GM10266 (cell line): ENCODE measurements around the gene COPS7A.

Source experiments
- DNase-seq: peaks from one replicate; pipeline ENCODE4 v3.0.0; 2012; ENCODE audit errors: extremely low spot score
- TF ChIP-seq, protein P1 (sequence below): IDR thresholded peaks from 2 replicates; pipeline ENCODE4 v1.5.1; 2012; ENCODE audit warnings: mild to moderate bottlenecking, low read depth; ENCODE audit not compliant: control insufficient read depth, insufficient read depth; ENCODE audit errors: missing control alignments

The COPS7A gene

DNA sequence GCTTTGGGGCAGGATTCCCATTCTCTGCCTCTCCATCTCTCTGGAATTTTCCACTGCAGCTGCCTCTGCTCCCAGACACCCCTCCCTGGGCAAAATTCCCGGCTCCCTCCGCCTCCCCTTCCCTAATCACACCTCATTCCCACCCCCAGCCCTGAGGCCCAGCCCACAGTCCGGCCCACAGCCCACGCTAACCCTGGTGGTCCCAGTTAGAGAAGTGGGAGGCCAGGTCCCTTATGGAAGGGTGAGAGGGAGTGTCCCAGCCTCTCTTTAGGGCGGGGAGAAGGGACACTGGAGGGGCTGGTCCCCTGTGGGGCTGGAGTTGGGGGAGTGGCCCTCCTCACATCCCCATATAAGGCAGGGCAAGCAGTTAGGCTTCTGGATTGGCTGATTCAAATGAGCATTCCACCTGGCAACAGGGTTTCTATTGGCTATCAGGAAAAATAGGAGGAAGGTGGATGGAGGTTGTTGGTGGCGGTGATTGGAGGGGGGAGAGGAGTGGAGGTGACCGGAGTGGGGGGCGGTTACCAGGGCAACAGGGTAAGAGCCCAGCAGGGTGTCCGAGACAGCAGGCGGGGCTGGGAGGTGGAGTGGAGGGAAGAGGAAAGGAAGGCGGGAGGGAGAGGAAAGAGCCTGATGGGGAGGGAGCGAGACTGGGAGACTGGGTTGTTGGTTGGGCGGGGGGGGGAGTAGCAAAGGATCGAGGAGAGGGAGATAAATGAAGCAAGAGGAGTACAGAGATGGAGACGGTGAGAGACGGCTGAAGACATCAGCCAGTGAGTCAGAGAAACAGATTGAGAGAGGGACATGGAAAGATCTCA lies 40.4 kb downstream of the COPS7A start:
- TF ChIP-seq, protein P1, sequence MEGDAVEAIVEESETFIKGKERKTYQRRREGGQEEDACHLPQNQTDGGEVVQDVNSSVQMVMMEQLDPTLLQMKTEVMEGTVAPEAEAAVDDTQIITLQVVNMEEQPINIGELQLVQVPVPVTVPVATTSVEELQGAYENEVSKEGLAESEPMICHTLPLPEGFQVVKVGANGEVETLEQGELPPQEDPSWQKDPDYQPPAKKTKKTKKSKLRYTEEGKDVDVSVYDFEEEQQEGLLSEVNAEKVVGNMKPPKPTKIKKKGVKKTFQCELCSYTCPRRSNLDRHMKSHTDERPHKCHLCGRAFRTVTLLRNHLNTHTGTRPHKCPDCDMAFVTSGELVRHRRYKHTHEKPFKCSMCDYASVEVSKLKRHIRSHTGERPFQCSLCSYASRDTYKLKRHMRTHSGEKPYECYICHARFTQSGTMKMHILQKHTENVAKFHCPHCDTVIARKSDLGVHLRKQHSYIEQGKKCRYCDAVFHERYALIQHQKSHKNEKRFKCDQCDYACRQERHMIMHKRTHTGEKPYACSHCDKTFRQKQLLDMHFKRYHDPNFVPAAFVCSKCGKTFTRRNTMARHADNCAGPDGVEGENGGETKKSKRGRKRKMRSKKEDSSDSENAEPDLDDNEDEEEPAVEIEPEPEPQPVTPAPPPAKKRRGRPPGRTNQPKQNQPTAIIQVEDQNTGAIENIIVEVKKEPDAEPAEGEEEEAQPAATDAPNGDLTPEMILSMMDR = no peak
- DNase-seq = peak; percentile 97

DNA sequence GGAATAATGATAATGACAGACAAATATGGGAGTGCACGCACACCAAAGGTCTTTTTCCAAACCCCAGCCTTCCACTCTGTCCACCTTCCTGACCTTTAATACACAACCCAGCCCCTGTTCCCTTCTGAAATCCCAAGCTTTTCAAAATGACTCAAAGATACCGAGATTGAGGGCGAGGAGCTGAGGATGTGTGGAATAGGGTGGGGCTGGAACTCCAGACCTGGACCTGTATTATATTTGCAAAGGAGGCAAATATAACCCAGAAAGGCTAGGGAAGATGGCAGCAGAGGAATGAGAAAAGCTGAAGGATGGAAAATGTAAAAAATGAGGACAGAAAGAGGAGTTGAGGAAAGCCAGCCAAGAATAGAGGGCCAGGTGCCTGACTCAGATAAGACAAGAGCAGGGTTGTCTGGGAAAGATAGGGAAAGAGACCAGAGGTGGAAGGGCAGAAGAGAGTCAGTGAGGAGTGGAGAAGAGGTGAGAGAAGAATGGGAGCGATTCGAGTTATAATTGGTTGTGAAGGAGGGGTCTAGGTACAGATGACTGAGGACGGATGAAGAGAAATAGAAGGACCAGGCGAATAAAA lies 41.3 kb downstream of the COPS7A start:
- DNase-seq = no peak
- TF ChIP-seq, protein P1 = no peak

DNA sequence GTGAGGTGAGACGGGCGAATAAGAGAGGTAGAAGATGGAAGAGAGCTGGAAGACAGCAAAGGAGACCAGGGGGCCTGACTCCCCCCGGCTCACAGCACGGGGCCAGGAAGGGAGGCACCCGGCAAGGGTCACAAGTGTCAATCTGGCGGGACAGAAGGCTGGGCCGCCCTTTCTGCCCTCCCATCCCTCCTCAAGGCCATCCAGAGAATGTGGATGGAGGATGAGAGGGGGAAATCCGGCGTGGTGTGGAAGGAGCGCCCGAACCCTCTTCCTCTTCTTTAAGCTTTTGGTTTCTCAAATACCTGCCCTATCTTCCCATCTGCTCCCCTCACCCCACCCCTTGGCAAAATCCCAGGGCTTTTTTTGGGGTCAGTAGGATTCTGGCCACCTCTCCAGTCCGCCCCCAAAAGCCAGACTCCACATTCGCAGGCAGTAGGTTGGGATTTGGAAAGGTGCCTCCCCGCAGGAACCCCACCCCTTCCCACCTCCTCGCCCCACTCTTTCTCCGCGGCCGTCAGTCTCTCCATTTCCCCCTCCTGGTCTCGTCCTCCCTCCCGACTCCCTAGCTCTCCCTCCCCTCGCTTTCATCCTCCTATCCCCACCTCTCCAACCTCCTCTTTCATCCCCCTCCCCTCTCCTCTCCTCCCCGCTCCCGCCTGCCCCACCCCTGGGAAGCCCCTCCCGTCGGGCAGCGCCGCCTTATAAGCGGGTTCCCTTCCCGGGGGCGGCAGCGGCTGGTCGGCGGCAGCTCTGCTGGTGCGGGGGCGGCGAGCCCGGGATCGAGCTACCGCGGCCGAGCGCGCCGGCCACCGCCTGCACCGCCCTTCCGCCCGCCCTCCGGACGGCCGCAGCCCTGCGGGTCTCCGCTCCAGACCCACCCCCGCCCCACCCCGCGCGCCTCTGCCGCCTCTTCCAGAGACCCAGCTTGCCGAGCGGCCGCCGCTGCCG lies 42.1 kb downstream of the COPS7A start, which contains the start of gene PTMS:
TSS of gene PTMS (plus strand) at position 730 of the 948 bp plus-strand sequence. CDS start 343 bp downstream, outside the sequence.
- DNase-seq = peak; percentile 79
- TF ChIP-seq, protein P1 = no peak

DNA sequence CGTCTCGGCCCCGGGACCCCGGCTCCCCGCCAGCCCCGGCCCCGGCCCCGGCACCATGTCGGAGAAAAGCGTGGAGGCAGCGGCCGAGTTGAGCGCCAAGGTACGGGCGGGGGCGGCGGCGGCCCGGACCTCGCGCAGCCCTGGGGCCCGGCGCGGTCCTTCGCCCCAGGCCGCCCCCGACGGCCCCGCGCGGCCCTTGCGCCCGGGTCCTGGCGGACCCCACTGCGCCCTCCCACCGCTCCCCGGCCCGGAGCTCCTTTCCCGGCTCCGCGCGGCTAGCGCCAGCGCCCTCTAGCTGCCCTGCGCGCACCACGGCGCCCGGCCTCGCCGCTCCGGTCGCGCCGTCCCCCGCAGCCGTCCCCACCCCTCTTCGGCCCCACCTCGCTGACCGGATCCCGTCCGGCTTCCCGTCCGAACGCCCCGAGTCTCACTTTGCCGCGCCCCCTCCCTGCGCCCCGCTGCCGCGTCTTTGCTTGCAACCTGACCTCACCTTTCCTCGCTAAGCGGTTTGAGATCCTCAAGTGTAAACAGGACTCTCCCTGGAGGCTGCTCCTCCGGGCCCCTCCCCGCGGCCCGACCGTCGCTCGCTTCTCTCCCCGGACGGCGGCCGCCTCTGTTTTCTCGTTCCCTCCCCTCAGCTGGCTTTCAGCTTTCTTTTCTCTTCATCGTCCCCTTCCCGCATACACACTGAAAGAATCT lies 43.0 kb downstream of the COPS7A start:
- TF ChIP-seq, protein P1 = peak; percentile 93
- DNase-seq = peak; percentile 86

DNA sequence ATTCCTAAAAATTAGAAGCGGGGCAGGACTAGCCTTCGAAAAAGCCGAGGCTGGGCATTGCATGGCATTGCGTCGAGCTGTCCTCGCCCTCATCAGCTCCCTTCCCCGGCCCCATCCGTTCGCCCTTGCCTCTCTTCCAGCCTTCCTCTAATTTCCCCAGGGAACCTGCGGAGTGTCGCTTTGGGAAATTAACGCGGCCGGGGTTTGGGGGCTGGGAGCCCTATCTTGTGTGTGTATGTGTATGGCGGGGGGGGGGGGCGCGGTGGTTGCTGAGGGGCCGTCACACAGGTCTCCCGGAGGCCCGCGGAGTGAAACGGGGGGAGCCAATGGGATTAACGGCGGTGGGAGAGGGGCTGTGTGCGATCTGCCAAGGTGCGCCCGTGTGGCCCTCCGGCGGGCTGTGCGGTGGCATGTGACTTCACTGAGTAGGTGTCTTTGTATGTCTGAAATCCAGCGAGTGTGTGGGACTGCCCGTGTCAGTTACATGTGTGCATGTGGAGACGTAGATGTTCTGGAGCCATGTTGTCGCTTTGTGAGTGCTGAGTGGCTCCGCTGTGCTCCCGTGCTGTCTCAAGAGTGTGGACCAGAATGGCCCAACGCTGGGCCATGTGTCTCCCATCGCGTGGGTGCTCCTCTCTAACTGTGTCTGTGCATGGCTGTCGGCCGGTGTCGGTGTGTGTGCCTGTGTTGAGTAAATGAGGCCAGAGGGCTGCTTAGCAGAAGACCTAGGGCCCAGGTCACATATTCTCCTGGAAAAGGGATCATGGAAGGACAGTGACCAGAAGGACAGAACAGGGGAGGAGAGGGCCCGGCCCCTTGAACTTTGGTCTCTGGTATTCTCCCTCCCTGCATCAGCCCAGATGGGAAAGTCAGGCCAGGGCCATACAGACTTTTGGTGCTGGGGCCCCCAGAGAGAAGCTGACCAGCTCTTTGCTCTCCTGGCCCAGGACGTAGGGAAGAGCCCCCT lies 43.8 kb downstream of the COPS7A start:
- no peak for DNase-seq
- TF ChIP-seq, protein P1 = no peak

DNA sequence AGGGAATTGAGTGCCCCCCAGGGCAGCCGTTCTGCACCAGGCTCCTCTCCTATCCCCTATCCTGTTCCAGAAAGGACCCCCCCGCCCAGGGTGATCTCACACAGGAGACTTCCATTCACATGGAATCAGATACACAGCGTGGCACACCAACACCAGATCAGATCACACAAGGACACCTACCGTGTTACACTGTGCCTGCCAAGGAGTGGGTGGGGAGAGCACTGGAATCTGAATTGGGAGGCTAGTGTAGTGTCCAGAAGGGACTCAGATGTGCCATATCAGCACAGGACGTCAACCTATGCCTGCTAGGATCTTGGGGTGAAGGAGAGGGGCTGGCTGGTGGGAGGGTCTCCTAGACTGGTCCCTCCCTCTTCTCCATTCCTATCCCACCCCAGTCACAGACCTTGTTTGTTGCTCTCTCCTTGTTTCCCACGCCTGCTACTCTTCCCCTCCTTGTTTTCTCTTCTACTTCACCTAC lies 44.6 kb downstream of the COPS7A start:
- no peak for DNase-seq
- TF ChIP-seq, protein P1 = no peak
